HG02943 (cell line): ENCODE measurements around the gene LYSMD2.

ENCODE experiments used
- ATAC-seq: cut with Tn5 transposase; IDR thresholded peaks from one replicate; pipeline ENCODE4 v1.9.1; 2021; ENCODE audit warnings: mild to moderate bottlenecking, low read depth, moderate library complexity; ENCODE audit not compliant: unreplicated experiment

The LYSMD2 gene

GRCh38 chr15:51721199-51721960 lies 16.1 kb downstream of the LYSMD2 start:
- ATAC-seq = no peak

GRCh38 chr15:51720201-51720995 lies 17.1 kb downstream of the LYSMD2 start:
- ATAC-seq = no peak

- ATAC-seq = no peak
Measured at GRCh38 chr15:51718746-51719145, 18.7 kb downstream of the LYSMD2 start.

GRCh38 chr15:51718219-51718618 lies 19.2 kb downstream of the LYSMD2 start:
- ATAC-seq = no peak

GRCh38 chr15:51714911-51715310 lies 22.5 kb downstream of the LYSMD2 start:
- no peak for ATAC-seq

GRCh38 chr15:51714162-51714561 lies 23.3 kb downstream of the LYSMD2 start:
- no peak for ATAC-seq

- ATAC-seq = no peak
Measured at GRCh38 chr15:51709031-51709430, 28.4 kb downstream of the LYSMD2 start.

GRCh38 chr15:51708013-51708412 lies 29.4 kb downstream of the LYSMD2 start:
- ATAC-seq = no peak

GRCh38 chr15:51706926-51707608 lies 30.4 kb downstream of the LYSMD2 start:
- ATAC-seq = no peak

- ATAC-seq = no peak
Measured at GRCh38 chr15:51706291-51706690, 31.2 kb downstream of the LYSMD2 start.

GRCh38 chr15:51702710-51703109 lies 34.7 kb downstream of the LYSMD2 start:
- ATAC-seq = no peak

GRCh38 chr15:51699373-51699772 lies 38.1 kb downstream of the LYSMD2 start:
- ATAC-seq = no peak

GRCh38 chr15:51697163-51697562 lies 40.3 kb downstream of the LYSMD2 start:
- no peak for ATAC-seq

GRCh38 chr15:51696566-51696965 lies 40.9 kb downstream of the LYSMD2 start:
- no peak for ATAC-seq

- ATAC-seq = no peak
Measured at GRCh38 chr15:51692154-51692553, 45.3 kb downstream of the LYSMD2 start.

GRCh38 chr15:51688863-51689262 lies 48.6 kb downstream of the LYSMD2 start:
- no peak for ATAC-seq

GRCh38 chr15:51687565-51687964 lies 49.9 kb downstream of the LYSMD2 start:
- no peak for ATAC-seq

GRCh38 chr15:51681303-51681963 lies 56.0 kb downstream of the LYSMD2 start, which contains the start of gene SCG3:
Gene SCG3 (plus strand): TSS chr15:51681503. CDS start chr15:51681756, 253 bp downstream.
- ATAC-seq = no peak

- no peak for ATAC-seq
Measured at GRCh38 chr15:51680321-51680720, 57.1 kb downstream of the LYSMD2 start.

GRCh38 chr15:51678096-51678495 lies 59.4 kb downstream of the LYSMD2 start:
- no peak for ATAC-seq

- ATAC-seq = no peak
Measured at GRCh38 chr15:51677452-51677851, 60.0 kb downstream of the LYSMD2 start.
